HG02840 (cell line): ENCODE results near the gene IL18BP.

Source experiments
- ATAC-seq: cut with Tn5 transposase; IDR thresholded peaks from one replicate; pipeline ENCODE4 v1.9.1; 2021; ENCODE audit warnings: mild to moderate bottlenecking, moderate library complexity, moderate number of reproducible peaks; ENCODE audit not compliant: unreplicated experiment, low FRiP score

IL18BP gene

DNA sequence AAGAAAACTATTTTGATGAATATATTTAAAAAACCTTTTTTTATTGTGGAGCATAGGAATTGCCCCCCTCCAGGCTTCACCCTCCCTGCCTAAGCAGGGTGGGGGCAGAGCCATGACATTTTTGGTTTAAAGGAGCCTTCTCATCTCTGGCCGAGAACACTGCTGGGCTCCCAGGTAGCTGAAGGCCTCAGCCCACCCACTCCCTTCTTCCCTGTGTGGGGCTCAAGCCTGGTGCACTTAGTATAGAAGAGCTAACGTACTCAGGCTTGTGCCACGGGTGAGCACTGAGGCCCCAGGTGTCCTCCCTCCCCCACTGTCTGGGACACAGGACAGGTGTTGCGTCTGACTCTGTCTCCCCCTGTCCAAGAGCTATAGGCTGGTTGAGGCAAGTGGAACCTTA is 2.2 kb upstream of the IL18BP start:
- ATAC-seq: no peak

GRCh38 chr11:71996946-71997345 is 1.8 kb upstream of the IL18BP start:
- ATAC-seq: no peak

DNA sequence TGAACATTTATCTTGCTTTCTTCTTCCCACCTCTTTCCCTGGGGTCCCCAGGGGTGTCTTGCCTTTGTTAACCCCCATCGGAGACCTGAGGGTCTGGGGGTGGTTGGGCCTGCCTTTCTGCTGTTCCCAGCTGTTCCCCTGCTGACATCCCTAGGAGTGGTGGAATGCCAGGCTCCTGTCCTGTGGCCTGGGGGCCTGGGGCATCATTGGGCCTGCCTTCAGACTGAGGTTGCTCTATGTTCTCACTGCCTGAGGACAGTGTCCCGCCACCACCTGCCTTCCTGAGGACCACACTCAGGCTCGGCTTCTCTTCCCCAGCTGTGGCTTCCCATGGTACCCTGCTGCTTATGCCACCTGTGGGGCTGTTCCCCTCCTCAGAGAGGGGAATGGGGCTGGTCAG is 1.1 kb upstream of the IL18BP start:
- ATAC-seq: no peak

GRCh38 chr11:71998061-71998460 is 648 bp upstream of the IL18BP start:
- ATAC-seq: no peak

DNA sequence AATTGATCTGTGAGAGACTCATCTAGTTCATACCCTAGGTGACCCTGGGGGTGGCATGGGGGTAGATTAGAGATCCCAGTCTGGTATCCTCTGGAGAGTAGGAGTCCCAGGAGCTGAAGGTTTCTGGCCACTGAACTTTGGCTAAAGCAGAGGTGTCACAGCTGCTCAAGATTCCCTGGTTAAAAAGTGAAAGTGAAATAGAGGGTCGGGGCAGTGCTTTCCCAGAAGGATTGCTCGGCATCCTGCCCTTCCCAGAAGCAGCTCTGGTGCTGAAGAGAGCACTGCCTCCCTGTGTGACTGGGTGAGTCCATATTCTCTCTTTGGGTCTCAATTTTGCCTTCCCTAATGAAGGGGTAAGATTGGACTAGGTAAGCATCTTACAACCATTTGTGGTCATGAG is 653 bp downstream of the IL18BP start:
- ATAC-seq: no peak

GRCh38 chr11:71999798-72000197 is 1.1 kb downstream of the IL18BP start:
- ATAC-seq: no peak

- no peak for ATAC-seq
Measured at GRCh38 chr11:72000202-72000867, 1.6 kb downstream of the IL18BP start.

DNA sequence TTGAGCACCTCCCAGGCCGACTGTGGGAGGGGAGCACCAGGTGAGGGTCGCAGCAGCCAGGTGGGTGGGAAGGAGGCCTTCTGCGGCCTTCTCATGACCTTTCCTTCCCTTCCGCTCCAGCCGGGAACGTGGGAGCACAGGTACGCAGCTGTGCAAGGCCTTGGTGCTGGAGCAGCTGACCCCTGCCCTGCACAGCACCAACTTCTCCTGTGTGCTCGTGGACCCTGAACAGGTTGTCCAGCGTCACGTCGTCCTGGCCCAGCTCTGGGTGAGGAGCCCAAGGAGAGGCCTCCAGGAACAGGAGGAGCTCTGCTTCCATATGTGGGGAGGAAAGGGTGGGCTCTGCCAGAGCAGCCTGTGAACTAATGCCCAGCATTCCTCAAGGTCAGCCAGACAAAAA is 2.6 kb downstream of the IL18BP start:
- ATAC-seq: no peak

DNA sequence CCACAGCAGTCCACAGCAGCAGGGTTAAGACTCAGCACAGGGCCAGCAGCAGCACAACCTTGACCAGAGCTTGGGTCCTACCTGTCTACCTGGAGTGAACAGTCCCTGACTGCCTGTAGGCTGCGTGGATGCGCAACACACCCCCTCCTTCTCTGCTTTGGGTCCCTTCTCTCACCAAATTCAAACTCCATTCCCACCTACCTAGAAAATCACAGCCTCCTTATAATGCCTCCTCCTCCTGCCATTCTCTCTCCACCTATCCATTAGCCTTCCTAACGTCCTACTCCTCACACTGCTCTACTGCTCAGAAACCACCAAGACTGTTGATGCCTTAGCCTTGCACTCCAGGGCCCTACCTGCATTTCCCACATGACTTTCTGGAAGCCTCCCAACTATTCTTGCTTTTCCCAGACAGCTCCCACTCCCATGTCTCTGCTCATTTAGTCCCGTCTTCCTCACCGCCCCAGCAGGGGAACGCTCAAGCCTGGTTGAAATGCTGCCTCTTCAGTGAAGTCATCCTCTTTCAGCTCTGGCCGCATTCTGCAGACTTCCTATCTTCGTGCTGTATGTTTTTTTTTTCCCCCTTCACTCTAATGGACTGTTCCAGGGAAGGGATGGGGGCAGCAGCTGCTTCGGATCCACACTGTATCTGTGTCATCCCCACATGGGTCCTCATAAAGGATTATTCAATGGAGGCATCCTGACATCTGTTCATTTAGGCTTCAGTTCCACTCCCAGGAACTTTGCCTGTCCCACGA is 3.3 kb downstream of the IL18BP start:
- ATAC-seq: no peak

GRCh38 chr11:72002841-72003775 is 4.4 kb downstream of the IL18BP start:
- no peak for ATAC-seq

- ATAC-seq: no peak
Measured at GRCh38 chr11:72003776-72004171, 5.1 kb downstream of the IL18BP start.

DNA sequence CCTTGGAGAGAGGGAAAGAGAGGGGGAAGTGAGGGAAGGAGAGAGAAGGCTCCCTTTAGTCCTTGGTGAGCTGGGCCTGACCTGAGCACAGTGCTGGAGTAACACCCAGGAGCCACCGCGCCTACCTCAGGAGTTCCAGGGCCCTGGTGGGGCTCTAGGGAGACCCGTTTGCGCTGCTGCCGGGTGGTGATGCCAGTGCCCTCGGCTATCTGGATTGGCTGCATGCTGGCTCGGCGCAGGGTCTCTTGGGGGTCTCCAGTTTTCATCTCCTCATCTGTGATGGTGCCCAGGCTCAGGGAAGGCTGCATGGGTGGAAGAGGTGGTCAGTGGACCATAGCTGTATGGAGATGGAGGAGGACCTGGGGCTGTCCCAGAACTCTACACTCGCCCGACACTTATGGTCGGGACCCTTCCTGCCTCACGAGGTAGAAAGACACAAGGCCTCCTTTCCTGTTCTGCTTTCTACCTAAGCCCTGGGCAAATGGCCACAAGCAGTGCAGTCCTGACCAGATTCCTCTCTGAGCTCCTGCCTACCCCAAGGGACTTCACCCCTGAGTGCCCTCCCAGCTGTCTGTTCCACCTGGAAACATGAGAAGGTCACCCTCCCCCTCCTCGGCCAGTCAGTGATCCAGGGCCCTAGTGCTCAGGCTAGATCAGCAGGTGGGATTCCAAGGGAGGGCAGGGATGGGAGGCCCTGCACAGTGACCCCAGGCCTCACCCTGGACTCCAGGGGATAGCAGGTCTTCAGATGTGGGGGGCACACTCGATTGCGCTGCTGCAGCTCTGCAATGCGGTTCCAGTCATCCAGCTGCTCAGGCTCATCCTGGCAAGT is 6.0 kb downstream of the IL18BP start:
- no peak for ATAC-seq

GRCh38 chr11:72005347-72006260 is 6.9 kb downstream of the IL18BP start:
- no peak for ATAC-seq

GRCh38 chr11:72006309-72007088 is 7.8 kb downstream of the IL18BP start:
- no peak for ATAC-seq

- ATAC-seq: no peak
Measured at GRCh38 chr11:72007089-72007476, 8.4 kb downstream of the IL18BP start.

- no peak for ATAC-seq
Measured at GRCh38 chr11:72007587-72007986, 8.9 kb downstream of the IL18BP start.

- ATAC-seq: no peak
Measured at GRCh38 chr11:72008728-72009127, 10.0 kb downstream of the IL18BP start.

GRCh38 chr11:72009156-72009555 is 10.4 kb downstream of the IL18BP start:
- no peak for ATAC-seq
